Fibroblast of lung (primary cell): ENCODE results near the gene POMGNT1. TPM values are rescaled to one million over a fixed set of nuclear protein-coding genes. Genes with fewer than 3 reads are reported as not detected.

Source experiments
- DNase-seq, 2 donors: peaks; one replicate each; pipeline versions ENCODE4 v3.0.0 to v3.0.0-alpha.2; 2010; ENCODE audit warnings: low read depth in 2 of 2
- H2AFZ ChIP-seq: 2 replicates; pipeline ENCODE4 v1.5.1; 2012; ENCODE audit warnings: low read length, control low read depth, inconsistent platforms
- H3K27ac ChIP-seq: 2 replicates; pipeline ENCODE4 v1.5.1; 2011; ENCODE audit warnings: low read length, control low read depth; ENCODE audit not compliant: insufficient read depth
- H3K27me3 ChIP-seq: 2 replicates; pipeline ENCODE4 v1.5.1; 2011; ENCODE audit warnings: mild to moderate bottlenecking, low read length; ENCODE audit not compliant: control insufficient read depth, insufficient read depth
- H3K36me3 ChIP-seq: 2 replicates; pipeline ENCODE4 v1.5.1; 2011; ENCODE audit warnings: low read length; ENCODE audit not compliant: control insufficient read depth, insufficient read depth
- H3K4me1 ChIP-seq: 2 replicates; pipeline ENCODE4 v1.5.1; 2011; ENCODE audit warnings: low read length; ENCODE audit not compliant: control insufficient read depth, insufficient read depth; ENCODE audit errors: extremely low read depth
- H3K4me2 ChIP-seq: 2 replicates; pipeline ENCODE4 v1.5.1; 2011; ENCODE audit warnings: low read length, control low read depth; ENCODE audit not compliant: insufficient read depth; ENCODE audit errors: extremely low read depth
- H3K4me3 ChIP-seq, 4 experiments: fragments of 200-600 bp in 1 of 4; sonication (generic) in 1 of 4; replicated peaks in 1 of 4; 2 replicates each; pipeline ENCODE4 v1.5.1; 2011 to 2016; ENCODE audit warnings: low read length in 4 of 4, low read depth in 3 of 4, mild to moderate bottlenecking in 3 of 4, control low read depth in 2 of 4, inconsistent platforms in 1 of 4, mixed read lengths in 1 of 4; ENCODE audit not compliant: insufficient read depth in 1 of 4; ENCODE audit errors: control extremely low read depth in 1 of 4
- H3K79me2 ChIP-seq: 2 replicates; pipeline ENCODE4 v1.5.1; 2012; ENCODE audit warnings: mild to moderate bottlenecking, low read length, inconsistent platforms; ENCODE audit not compliant: control insufficient read depth, insufficient read depth
- H3K9ac ChIP-seq: 2 replicates; pipeline ENCODE4 v1.5.1; 2011; ENCODE audit warnings: mild to moderate bottlenecking, low read length, control low read depth; ENCODE audit not compliant: insufficient read depth
- H3K9me3 ChIP-seq: 2 replicates; pipeline ENCODE4 v1.5.1; 2012; ENCODE audit warnings: low read depth, low read length; ENCODE audit not compliant: control insufficient read depth, insufficient read depth
- H4K20me1 ChIP-seq: 2 replicates; pipeline ENCODE4 v1.5.1; 2011; ENCODE audit warnings: low read length; ENCODE audit not compliant: control insufficient read depth, insufficient read depth; ENCODE audit errors: extremely low read depth
- EZH2 ChIP-seq: IDR thresholded peaks from 2 replicates; pipeline ENCODE4 v1.5.1; 2012; ENCODE audit warnings: low read length, control low read depth, mild to moderate bottlenecking; ENCODE audit errors: missing control alignments
- polyA plus RNA-seq, 2 donors: library from polyadenylated mRNA; depleted of rRNA in 1 of 2; stranded (reverse) in 1 of 2; unstranded in 1 of 2; fragments of >200 nt; gene quantifications; 2 replicates each; pipeline ENCODE4 v1.2.1, GENCODE V29; 2011 to 2012; ENCODE audit warnings: missing spikeins in 1 of 2
- total RNA-seq: library from RNA; depleted of rRNA; stranded (reverse); fragments of >200 nt; gene quantifications from 2 replicates; pipeline ENCODE4 v1.2.1, GENCODE V29; 2014
- TF ChIP-seq, protein P1 (sequence below), 2 donors: IDR thresholded peaks in 1 of 2; conservative IDR thresholded peaks in 1 of 2; 1 replicate in 1 of 2; 2 replicates in 1 of 2; pipeline ENCODE4 v1.5.1; 2011 to 2012; ENCODE audit warnings: low read length in 2 of 2, control low read depth in 1 of 2, inconsistent platforms in 1 of 2, low read depth in 1 of 2, mild to moderate bottlenecking in 1 of 2

POMGNT1 gene
- total and polyA plus RNA-seq, 2 donors (not counting 1 experiment from before 2014, with no cell fraction given) = 42.2 to 51.7 TPM

DNA sequence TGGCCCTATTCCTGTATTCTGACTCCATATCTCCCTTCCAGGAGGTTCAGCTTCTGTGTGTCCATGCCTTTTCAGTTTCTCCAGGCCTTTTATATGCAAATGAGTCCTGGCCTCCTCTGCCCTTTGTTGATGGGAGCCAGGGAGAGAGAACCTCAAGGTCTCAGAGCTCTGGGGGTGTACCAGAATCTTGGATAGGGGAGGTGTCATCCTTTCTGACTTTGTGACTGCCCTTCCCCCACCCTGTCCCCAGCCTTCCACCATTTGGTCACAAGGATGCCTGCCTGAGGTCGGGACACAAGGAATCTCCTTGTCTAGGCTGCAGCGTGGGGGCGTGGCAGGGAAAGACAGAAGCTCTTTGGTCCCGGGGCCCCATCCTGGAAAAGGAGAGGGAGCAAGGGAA is 23.5 kb upstream of the POMGNT1 start:
- no peak overlapping the region for H3K27ac ChIP-seq
- no peaks in the 10 kb centered on the region for H3K4me1 ChIP-seq
- no peak overlapping the region for H2AFZ ChIP-seq
- no peak overlapping the region for H3K9ac ChIP-seq
- H3K9me3 ChIP-seq = no peaks in the 10 kb centered on the region
- no peak overlapping the region for H3K4me3 ChIP-seq
- H3K27me3 ChIP-seq = no peaks in the 10 kb centered on the region
- H3K79me2 ChIP-seq = no peaks in the 10 kb centered on the region
- DNase-seq = no peak
- no peak for TF ChIP-seq EZH2
- TF ChIP-seq, protein P1, sequence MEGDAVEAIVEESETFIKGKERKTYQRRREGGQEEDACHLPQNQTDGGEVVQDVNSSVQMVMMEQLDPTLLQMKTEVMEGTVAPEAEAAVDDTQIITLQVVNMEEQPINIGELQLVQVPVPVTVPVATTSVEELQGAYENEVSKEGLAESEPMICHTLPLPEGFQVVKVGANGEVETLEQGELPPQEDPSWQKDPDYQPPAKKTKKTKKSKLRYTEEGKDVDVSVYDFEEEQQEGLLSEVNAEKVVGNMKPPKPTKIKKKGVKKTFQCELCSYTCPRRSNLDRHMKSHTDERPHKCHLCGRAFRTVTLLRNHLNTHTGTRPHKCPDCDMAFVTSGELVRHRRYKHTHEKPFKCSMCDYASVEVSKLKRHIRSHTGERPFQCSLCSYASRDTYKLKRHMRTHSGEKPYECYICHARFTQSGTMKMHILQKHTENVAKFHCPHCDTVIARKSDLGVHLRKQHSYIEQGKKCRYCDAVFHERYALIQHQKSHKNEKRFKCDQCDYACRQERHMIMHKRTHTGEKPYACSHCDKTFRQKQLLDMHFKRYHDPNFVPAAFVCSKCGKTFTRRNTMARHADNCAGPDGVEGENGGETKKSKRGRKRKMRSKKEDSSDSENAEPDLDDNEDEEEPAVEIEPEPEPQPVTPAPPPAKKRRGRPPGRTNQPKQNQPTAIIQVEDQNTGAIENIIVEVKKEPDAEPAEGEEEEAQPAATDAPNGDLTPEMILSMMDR (conservative IDR thresholded peaks at IDR 0.05 in 1 of 2, IDR thresholded peaks at IDR 0.05 in 1 of 2; ENCODE audit: low read depth in 1 of 2, low read length in 2 of 2) = no peak
- H4K20me1 ChIP-seq = no peaks in the 10 kb centered on the region
- no peak overlapping the region for H3K4me2 ChIP-seq
- no peaks in the 10 kb centered on the region for H3K36me3 ChIP-seq

DNA sequence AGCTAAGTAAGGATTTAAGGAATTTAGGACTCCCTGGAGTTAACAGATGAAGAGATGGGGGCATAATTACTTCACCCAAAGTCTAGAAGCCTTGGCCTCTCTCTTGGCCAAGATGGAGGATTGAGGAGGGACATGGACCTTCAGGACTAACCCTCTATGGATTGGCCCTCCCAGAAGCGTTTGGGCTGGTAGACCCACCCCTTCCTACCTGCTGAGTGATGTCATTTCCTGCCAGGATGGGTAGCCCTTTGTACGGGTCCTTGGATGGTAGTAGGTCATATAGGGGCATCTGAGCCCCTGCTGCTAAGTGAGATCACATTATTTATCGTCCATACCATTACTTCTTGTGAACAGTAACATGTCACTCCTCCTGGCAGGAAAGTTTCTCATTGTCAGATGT is 22.6 kb upstream of the POMGNT1 start:
- H3K79me2 ChIP-seq = no peaks in the 10 kb centered on the region
- H3K27me3 ChIP-seq = no peaks in the 10 kb centered on the region
- H3K9me3 ChIP-seq = no peaks in the 10 kb centered on the region
- H3K27ac ChIP-seq = no peak overlapping the region
- TF ChIP-seq, protein P1 (conservative IDR thresholded peaks at IDR 0.05 in 1 of 2, IDR thresholded peaks at IDR 0.05 in 1 of 2; ENCODE audit: low read depth in 1 of 2, low read length in 2 of 2) = no peak
- no peak for TF ChIP-seq EZH2
- DNase-seq = no peak
- H3K36me3 ChIP-seq = no peaks in the 10 kb centered on the region
- H3K9ac ChIP-seq = no peak overlapping the region
- H3K4me3 ChIP-seq = no peak overlapping the region
- no peaks in the 10 kb centered on the region for H3K4me1 ChIP-seq
- no peak overlapping the region for H3K4me2 ChIP-seq
- no peak overlapping the region for H2AFZ ChIP-seq
- H4K20me1 ChIP-seq = no peaks in the 10 kb centered on the region

DNA sequence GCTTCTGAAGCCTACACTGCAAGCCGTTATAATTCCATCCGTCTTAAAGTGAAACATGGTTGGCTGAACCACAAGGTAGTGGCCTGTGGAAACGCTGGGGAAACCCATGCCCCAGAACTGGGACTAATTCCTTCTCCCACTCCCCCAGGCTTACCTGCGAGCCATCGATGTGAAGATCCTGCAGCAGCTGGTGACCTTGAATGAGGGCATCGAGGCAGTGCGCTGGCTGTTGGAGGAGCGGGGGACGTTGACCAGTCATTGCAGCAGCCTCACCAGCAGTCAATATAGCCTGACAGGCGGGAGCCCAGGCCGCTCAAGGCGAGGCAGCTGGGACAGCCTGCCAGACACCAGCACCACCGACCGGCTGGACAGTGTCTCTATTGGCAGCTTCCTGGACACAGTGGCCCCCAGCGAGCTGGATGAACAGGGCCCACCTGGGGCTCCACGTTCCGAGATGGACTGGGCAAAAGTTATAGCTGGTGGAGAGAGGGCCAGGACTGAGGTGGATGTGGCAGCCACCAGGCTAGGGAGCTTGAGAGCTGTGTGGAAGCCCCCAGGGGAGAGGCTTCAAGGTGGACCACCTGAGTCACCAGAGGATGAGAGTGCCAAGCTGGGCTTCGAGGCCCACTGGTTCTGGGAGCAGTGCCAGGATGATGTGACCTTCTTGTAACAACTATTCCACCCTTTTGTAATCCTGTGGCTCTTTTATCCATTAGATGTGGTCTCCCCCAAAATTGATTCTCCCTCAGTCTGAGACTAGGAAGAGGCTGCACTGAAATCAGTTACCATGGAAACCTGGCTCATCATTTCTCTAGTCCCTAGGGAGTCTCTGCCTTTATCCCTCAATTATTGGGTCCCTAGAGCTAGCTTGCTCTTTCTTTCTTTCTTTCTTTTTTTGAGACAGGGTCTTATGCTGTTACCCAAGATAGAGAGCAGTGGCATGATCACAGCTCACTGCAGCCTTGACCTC is 21.6 kb upstream of the POMGNT1 start:
- H3K9me3 ChIP-seq = no peaks in the 10 kb centered on the region
- DNase-seq = no peak
- H3K4me1 ChIP-seq = no peaks in the 10 kb centered on the region
- no peak overlapping the region for H3K27ac ChIP-seq
- TF ChIP-seq, protein P1 (conservative IDR thresholded peaks at IDR 0.05 in 1 of 2, IDR thresholded peaks at IDR 0.05 in 1 of 2; ENCODE audit: low read depth in 1 of 2, low read length in 2 of 2) = no peak
- TF ChIP-seq EZH2 = no peak
- H3K27me3 ChIP-seq = no peaks in the 10 kb centered on the region
- no peaks in the 10 kb centered on the region for H3K36me3 ChIP-seq
- H2AFZ ChIP-seq = no peak overlapping the region
- no peak overlapping the region for H3K9ac ChIP-seq
- H3K4me2 ChIP-seq = no peak overlapping the region
- no peaks in the 10 kb centered on the region for H4K20me1 ChIP-seq
- no peaks in the 10 kb centered on the region for H3K79me2 ChIP-seq
- H3K4me3 ChIP-seq = no peak overlapping the region
